Activated T-helper 17 cell treated with anti-CD3 and anti-CD28 coated beads, Interleukin-2, amount 50 U/mL, for 72 hours (primary cell): Measurements from ENCODE around the gene TES. TPM values are rescaled to one million over a fixed set of nuclear protein-coding genes. Genes with fewer than 3 reads are reported as not detected.
"Not testable (repeated sequence)": the region's sequence is repeated elsewhere in the genome, so short reads cannot be mapped to it uniquely, and the experiment has no call there.

Experiments
- ATAC-seq: fragments of 150-1000 bp; cut with Tn5 transposase; replicated peaks from 2 replicates; pipeline ENCODE4 v1.10.0; 2021; ENCODE audit warnings: mild to moderate bottlenecking, moderate library complexity
- H3K27ac Mint-ChIP-seq: one replicate; pipeline ENCODE4 v1.8.0; 2022; ENCODE audit warnings: mixed read lengths
- H3K27me3 Mint-ChIP-seq: one replicate; pipeline ENCODE4 v1.8.0; 2022; ENCODE audit warnings: mixed read lengths
- H3K36me3 Mint-ChIP-seq: one replicate; pipeline ENCODE4 v1.8.0; 2022; ENCODE audit warnings: low read depth, mild to moderate bottlenecking, mixed read lengths
- H3K4me1 Mint-ChIP-seq: one replicate; pipeline ENCODE4 v1.8.0; 2022; ENCODE audit warnings: mixed read lengths
- H3K4me3 Mint-ChIP-seq: one replicate; pipeline ENCODE4 v1.8.0; 2022; ENCODE audit warnings: mild to moderate bottlenecking, mixed read lengths
- H3K9me3 Mint-ChIP-seq: one replicate; pipeline ENCODE4 v1.8.0; 2022; ENCODE audit warnings: mixed read lengths
- total RNA-seq, 2 donors: library from RNA; stranded (reverse); gene quantifications; one replicate each; pipeline ENCODE4 v1.2.3, GENCODE V29; 2022

The TES gene
- 10 to 100 TPM; 57.6 to 79.4 TPM for total RNA-seq

GRCh38 chr7:116210345-116211005 is at the start of gene TES:
Gene TES (plus strand): TSS chr7:116210539. CDS start chr7:116210708, 169 bp downstream.
- H3K27me3 Mint-ChIP-seq, result no peaks in the 10 kb centered on the region
- peak within 1 kb of the TSS; percentile 92 for H3K4me3 Mint-ChIP-seq
- peaks cover 28% of the 10 kb centered on the region for H3K36me3 Mint-ChIP-seq
- H3K9me3 Mint-ChIP-seq, result no peaks in the 10 kb centered on the region
- H3K4me1 Mint-ChIP-seq, result peaks cover 18% of the 10 kb centered on the region
- ATAC-seq, result peak; percentile 84
- peak within 1 kb of the TSS; percentile 92 for H3K27ac Mint-ChIP-seq

GRCh38 chr7:116161728-116162127 is 48.6 kb upstream of the TES start:
- Mint-ChIP-seq H3K4me3 (no peak overlapping the region), H3K4me1 (no peaks in the 10 kb centered on the region), H3K27ac (no peak overlapping the region), H3K9me3 (no peaks in the 10 kb centered on the region), H3K36me3 (no peaks in the 10 kb centered on the region), H3K27me3 (peaks cover 32% of the 10 kb centered on the region)
- no peak for ATAC-seq

GRCh38 chr7:116162254-116162653 is 48.1 kb upstream of the TES start:
- no peaks in the 10 kb centered on the region for H3K9me3 Mint-ChIP-seq

GRCh38 chr7:116162992-116163391 is 47.3 kb upstream of the TES start:
- Mint-ChIP-seq H3K27ac (no peak overlapping the region), H3K4me3 (no peak overlapping the region), H3K4me1 (no peaks in the 10 kb centered on the region), H3K9me3 (no peaks in the 10 kb centered on the region), H3K36me3 (no peaks in the 10 kb centered on the region), H3K27me3 (peaks cover 22% of the 10 kb centered on the region)
- ATAC-seq, result no peak

More at GRCh38 chr7:116162254-116162653, 48.1 kb upstream of the TES start:
- Mint-ChIP-seq H3K27ac (no peak overlapping the region), H3K36me3 (no peaks in the 10 kb centered on the region), H3K4me1 (no peaks in the 10 kb centered on the region), H3K4me3 (no peak overlapping the region), H3K27me3 (peaks cover 28% of the 10 kb centered on the region)
- no peak for ATAC-seq

- H3K27me3 Mint-ChIP-seq, result peaks cover 26% of the 10 kb centered on the region
- no peaks in the 10 kb centered on the region for H3K9me3 Mint-ChIP-seq
- H3K4me3 Mint-ChIP-seq, result no peak overlapping the region
- ATAC-seq, result no peak
- H3K36me3 Mint-ChIP-seq, result no peaks in the 10 kb centered on the region
- H3K4me1 Mint-ChIP-seq, result no peaks in the 10 kb centered on the region
- H3K27ac Mint-ChIP-seq, result no peak overlapping the region
Observed at GRCh38 chr7:116164552-116165306, 45.6 kb upstream of the TES start.

GRCh38 chr7:116165717-116166116 is 44.6 kb upstream of the TES start:
- peaks cover 30% of the 10 kb centered on the region for H3K27me3 Mint-ChIP-seq
- H3K27ac Mint-ChIP-seq, result no peak overlapping the region
- no peak overlapping the region for H3K4me3 Mint-ChIP-seq
- no peak for ATAC-seq
- H3K9me3 Mint-ChIP-seq, result no peaks in the 10 kb centered on the region
- no peaks in the 10 kb centered on the region for H3K4me1 Mint-ChIP-seq
- no peaks in the 10 kb centered on the region for H3K36me3 Mint-ChIP-seq

GRCh38 chr7:116166156-116166555 is 44.2 kb upstream of the TES start:
- no peak for ATAC-seq
- no peak overlapping the region for H3K4me3 Mint-ChIP-seq
- H3K36me3 Mint-ChIP-seq, result no peaks in the 10 kb centered on the region
- no peaks in the 10 kb centered on the region for H3K9me3 Mint-ChIP-seq
- no peak overlapping the region for H3K27ac Mint-ChIP-seq
- H3K27me3 Mint-ChIP-seq, result peaks cover 30% of the 10 kb centered on the region
- H3K4me1 Mint-ChIP-seq, result no peaks in the 10 kb centered on the region

GRCh38 chr7:116167177-116167576 is 43.2 kb upstream of the TES start:
- Mint-ChIP-seq H3K4me3 (no peak overlapping the region), H3K27ac (no peak overlapping the region), H3K36me3 (no peaks in the 10 kb centered on the region), H3K27me3 (peaks cover 30% of the 10 kb centered on the region), H3K4me1 (no peaks in the 10 kb centered on the region), H3K9me3 (no peaks in the 10 kb centered on the region)
- ATAC-seq, result peak; percentile 67

GRCh38 chr7:116169060-116169459 is 41.3 kb upstream of the TES start:
- no peaks in the 10 kb centered on the region for H3K9me3 Mint-ChIP-seq
- peaks cover 18% of the 10 kb centered on the region for H3K27me3 Mint-ChIP-seq
- no peaks in the 10 kb centered on the region for H3K4me1 Mint-ChIP-seq
- H3K4me3 Mint-ChIP-seq, result no peak overlapping the region
- ATAC-seq, result no peak
- H3K27ac Mint-ChIP-seq, result no peak overlapping the region
- no peaks in the 10 kb centered on the region for H3K36me3 Mint-ChIP-seq

GRCh38 chr7:116170180-116170579 is 40.2 kb upstream of the TES start:
- Mint-ChIP-seq H3K4me1 (no peaks in the 10 kb centered on the region), H3K27ac (no peak overlapping the region), H3K4me3 (no peak overlapping the region), H3K9me3 (no peaks in the 10 kb centered on the region), H3K27me3 (peaks cover 13% of the 10 kb centered on the region), H3K36me3 (no peaks in the 10 kb centered on the region)
- ATAC-seq, result no peak

- Mint-ChIP-seq H3K9me3 (no peaks in the 10 kb centered on the region), H3K4me3 (no peak overlapping the region), H3K36me3 (no peaks in the 10 kb centered on the region), H3K4me1 (no peaks in the 10 kb centered on the region), H3K27me3 (peaks cover 13% of the 10 kb centered on the region), H3K27ac (no peak overlapping the region)
- ATAC-seq, result no peak
Observed at GRCh38 chr7:116171094-116171493, 39.2 kb upstream of the TES start.

GRCh38 chr7:116172353-116172752 is 38.0 kb upstream of the TES start:
- Mint-ChIP-seq H3K27ac (no peak overlapping the region), H3K4me3 (no peak overlapping the region), H3K9me3 (no peaks in the 10 kb centered on the region), H3K36me3 (no peaks in the 10 kb centered on the region), H3K4me1 (no peaks in the 10 kb centered on the region), H3K27me3 (peaks cover 8% of the 10 kb centered on the region)
- no peak for ATAC-seq

- Mint-ChIP-seq H3K4me1 (no peaks in the 10 kb centered on the region), H3K36me3 (no peaks in the 10 kb centered on the region), H3K27ac (no peak overlapping the region), H3K9me3 (no peaks in the 10 kb centered on the region), H3K27me3 (peaks cover 8% of the 10 kb centered on the region), H3K4me3 (no peak overlapping the region)
- peak; percentile 23 for ATAC-seq
Observed at GRCh38 chr7:116173051-116174028, 37.0 kb upstream of the TES start.

- not testable (repeated sequence) for ATAC-seq, H3K36me3 Mint-ChIP-seq, H3K9me3 Mint-ChIP-seq, H3K27me3 Mint-ChIP-seq, H3K4me3 Mint-ChIP-seq, H3K27ac Mint-ChIP-seq, H3K4me1 Mint-ChIP-seq
Observed at GRCh38 chr7:116175095-116175494, 35.2 kb upstream of the TES start.
